Limb (tissue), 2 donors: ENCODE results near the gene NRSN2.
"Not testable (repeated sequence)": the region's sequence is repeated elsewhere in the genome, so short reads cannot be mapped to it uniquely, and the experiment has no call there.

Experiments
- DNase-seq, 2 donors: peaks; one replicate each; pipeline ENCODE4 v3.0.0-alpha.2; 2016; ENCODE audit errors: extremely low spot score in 2 of 2

The NRSN2 gene

GRCh38 chr20:325045-325888 is 21.6 kb upstream of the NRSN2 start, which contains the start of gene SOX12:
Gene SOX12, plus strand, starts transcription at chr20:325552. Its CDS starts 373 bp downstream, at chr20:325925.
- peak; percentile 94 to 99 for DNase-seq

GRCh38 chr20:325889-326644 is 20.8 kb upstream of the NRSN2 start:
- peak; percentile 62 to 86 for DNase-seq

GRCh38 chr20:326645-327185 is 20.2 kb upstream of the NRSN2 start:
- DNase-seq = no peak

GRCh38 chr20:327186-328026 is 19.5 kb upstream of the NRSN2 start:
- peak; percentile 93 to 95 for DNase-seq

- DNase-seq = no peak
These were observed 18.6 kb upstream of the NRSN2 start for GRCh38 chr20:328027-328974.

GRCh38 chr20:328975-329695 is 17.8 kb upstream of the NRSN2 start:
- no peak for DNase-seq

- DNase-seq = no peak
These were observed 17.1 kb upstream of the NRSN2 start for GRCh38 chr20:329851-330232.

- DNase-seq = peak; percentile 64 to 75
These were observed 16.4 kb upstream of the NRSN2 start for GRCh38 chr20:330233-331149.

GRCh38 chr20:334578-334977 is 12.3 kb upstream of the NRSN2 start:
- DNase-seq = no peak

GRCh38 chr20:336040-336439 is 10.9 kb upstream of the NRSN2 start:
- DNase-seq = not testable (repeated sequence)

GRCh38 chr20:341682-342081 is 5.2 kb upstream of the NRSN2 start:
- no peak for DNase-seq

GRCh38 chr20:343107-343506 is 3.8 kb upstream of the NRSN2 start:
- DNase-seq = no peak

- DNase-seq = no peak
These were observed 775 bp upstream of the NRSN2 start for GRCh38 chr20:346033-346639.

- DNase-seq = no peak
These were observed 367 bp downstream of the NRSN2 start for GRCh38 chr20:347317-347639.

- peak; percentile 96 to 97 for DNase-seq
These were observed 951 bp downstream of the NRSN2 start for GRCh38 chr20:347640-348484.

- no peak for DNase-seq
These were observed 2.3 kb downstream of the NRSN2 start for GRCh38 chr20:348972-349841.
